ENCODE measurements around the gene SPOPL.

The SPOPL gene

GRCh38 chr2:138620431-138620830 lies 118.9 kb downstream of the SPOPL start:
- DNase-seq (ENCODE audit: insufficient read length, low spot score) (no peak), FAIRE-seq (no peak)
- no peak for TF ChIP-seq CTCF (IDR thresholded peaks at IDR 0.05; ENCODE audit: insufficient read depth, missing control alignments)

- no peak for TF ChIP-seq CTCF (IDR thresholded peaks at IDR 0.05; ENCODE audit: insufficient read depth, missing control alignments)
- DNase-seq (ENCODE audit: insufficient read length, low spot score): no peak
- FAIRE-seq: no peak
Observed at GRCh38 chr2:138621139-138621538, 119.6 kb downstream of the SPOPL start.

- DNase-seq (ENCODE audit: insufficient read length, low spot score) (no peak), FAIRE-seq (no peak)
- no peak for TF ChIP-seq CTCF (IDR thresholded peaks at IDR 0.05; ENCODE audit: insufficient read depth, missing control alignments)
Observed at GRCh38 chr2:138622613-138623012, 121.0 kb downstream of the SPOPL start.

Data from D721Med (cell line).